BJ (cell line): ENCODE results near the gene GTPBP6. TPM values are rescaled to one million over a fixed set of nuclear protein-coding genes. Genes with fewer than 3 reads are reported as not detected.
"Not testable (repeated sequence)": the region's sequence is repeated elsewhere in the genome, so short reads cannot be mapped to it uniquely, and the experiment has no call there.

Source experiments
- CTCF ChIA-PET: fragments of 350-600 bp; formaldehyde crosslinking; extraction: SDS; loops from one replicate; lab custom pipeline; 2021; ENCODE audit warnings: antibody characterized with exemption, inconsistent platforms; lab: Yijun Ruan, JAX
- POLR2A ChIA-PET: fragments of 300-600 bp; sonication (Branson Sonifier 250); formaldehyde crosslinking; extraction: SDS; loops from one replicate; lab custom pipeline; 2021; ENCODE audit warnings: antibody characterized with exemption; lab: Charles Lee
- DNase-seq: peaks from one replicate; pipeline ENCODE4 v3.0.0-alpha.2; 2011; ENCODE audit warnings: low read depth
- H3K27me3 ChIP-seq: 2 replicates; pipeline ENCODE4 v1.6.0; 2011; ENCODE audit warnings: low read length; ENCODE audit not compliant: control insufficient read depth, insufficient read depth
- H3K36me3 ChIP-seq: 2 replicates; pipeline ENCODE4 v1.5.1; 2011; ENCODE audit warnings: low read length; ENCODE audit not compliant: control insufficient read depth, insufficient read depth
- H3K4me3 ChIP-seq: 2 replicates; pipeline ENCODE4 v1.5.1; 2011; ENCODE audit warnings: low read depth, mild to moderate bottlenecking, control low read depth, low read length
- CTCF ChIP-seq: IDR thresholded peaks from 2 replicates; pipeline ENCODE4 v1.5.1; 2011; ENCODE audit warnings: low read depth, mild to moderate bottlenecking, control low read depth, inconsistent platforms, low read length, moderate library complexity; ENCODE audit not compliant: insufficient read depth
- polyA plus RNA-seq: library from polyadenylated mRNA; depleted of rRNA; stranded (reverse); fragments of >200 nt; gene quantifications from 2 replicates; pipeline ENCODE4 v1.2.3, GENCODE V29; 2011

The GTPBP6 gene
- polyA plus RNA-seq, 1 experiment = 29.2 TPM

GRCh38 chrX:264634-265455 lies 53.8 kb downstream of the GTPBP6 start:
- DNase-seq = no peak
- no peak for TF ChIP-seq CTCF
- no peaks in the 10 kb centered on the region for H3K36me3 ChIP-seq
- CTCF ChIA-PET = no interaction called here
- POLR2A ChIA-PET = no interaction called here
- no peak overlapping the region for H3K4me3 ChIP-seq
- no peaks in the 10 kb centered on the region for H3K27me3 ChIP-seq

- CTCF ChIA-PET, H3K4me3 ChIP-seq, H3K27me3 ChIP-seq, DNase-seq, H3K36me3 ChIP-seq, POLR2A ChIA-PET: not testable (repeated sequence)
Observed at GRCh38 chrX:264006-264405, 54.6 kb downstream of the GTPBP6 start.

- H3K27me3 ChIP-seq = no peaks in the 10 kb centered on the region
- no peak for DNase-seq
- no peak overlapping the region for H3K4me3 ChIP-seq
- H3K36me3 ChIP-seq = no peaks in the 10 kb centered on the region
- POLR2A ChIA-PET = no interaction called here
- CTCF ChIA-PET = no interaction called here
- TF ChIP-seq CTCF = no peak
Observed at GRCh38 chrX:262381-262909, 56.2 kb downstream of the GTPBP6 start.

- CTCF ChIA-PET = no interaction called here
- H3K4me3 ChIP-seq = no peak overlapping the region
- DNase-seq = no peak
- H3K36me3 ChIP-seq = no peaks in the 10 kb centered on the region
- POLR2A ChIA-PET = no interaction called here
- no peaks in the 10 kb centered on the region for H3K27me3 ChIP-seq
- TF ChIP-seq CTCF = no peak
Observed at GRCh38 chrX:261919-262352, 56.7 kb downstream of the GTPBP6 start.

- TF ChIP-seq CTCF = no peak
- ChIA-PET CTCF (no interaction called here), POLR2A (no interaction called here)
- H3K36me3 ChIP-seq = no peaks in the 10 kb centered on the region
- no peaks in the 10 kb centered on the region for H3K27me3 ChIP-seq
- H3K4me3 ChIP-seq = no peak overlapping the region
- no peak for DNase-seq
Observed at GRCh38 chrX:261167-261918, 57.3 kb downstream of the GTPBP6 start.
